Stimulated activated CD4-positive, alpha-beta T cell treated with anti-CD3 and anti-CD28 coated beads, TNF-alpha, amount 100 ng/mL, for 1 hour (primary cell): ENCODE data around the gene BCL7B.
"Not testable (repeated sequence)": the region's sequence is repeated elsewhere in the genome, so short reads cannot be mapped to it uniquely, and the experiment has no call there.

Experiments
- DNase-seq, 3 donors: peaks; one replicate each; pipeline ENCODE4 v3.0.0-alpha.2; 2020; ENCODE audit warnings: low read depth in 3 of 3, low spot score in 1 of 3

Gene BCL7B

GRCh38 chr7:73504017-73504416 is 53.5 kb downstream of the BCL7B start:
- DNase-seq = no peak

- DNase-seq = no peak
Observed at GRCh38 chr7:73503229-73503628, 54.3 kb downstream of the BCL7B start.

DNA sequence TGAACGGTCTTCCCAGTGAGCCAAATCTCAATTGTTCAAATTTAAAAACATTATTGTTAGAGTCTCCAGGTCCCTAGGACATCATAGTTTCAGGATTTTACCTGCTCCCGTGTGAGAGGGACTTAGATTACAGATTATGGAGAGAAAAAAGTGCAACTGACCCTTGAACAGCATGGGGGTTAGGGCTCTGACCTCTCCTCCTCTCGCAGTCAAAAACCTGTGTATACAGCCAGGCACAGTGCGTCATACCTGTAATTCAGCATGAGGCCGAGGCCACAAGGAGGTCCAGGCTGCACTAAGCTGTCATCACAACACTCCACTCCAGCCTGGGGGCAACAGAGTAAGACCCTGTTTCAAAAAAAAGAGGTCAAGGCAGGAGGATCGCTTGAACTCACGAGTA is 60.9 kb downstream of the BCL7B start:
- DNase-seq = no peak

DNA sequence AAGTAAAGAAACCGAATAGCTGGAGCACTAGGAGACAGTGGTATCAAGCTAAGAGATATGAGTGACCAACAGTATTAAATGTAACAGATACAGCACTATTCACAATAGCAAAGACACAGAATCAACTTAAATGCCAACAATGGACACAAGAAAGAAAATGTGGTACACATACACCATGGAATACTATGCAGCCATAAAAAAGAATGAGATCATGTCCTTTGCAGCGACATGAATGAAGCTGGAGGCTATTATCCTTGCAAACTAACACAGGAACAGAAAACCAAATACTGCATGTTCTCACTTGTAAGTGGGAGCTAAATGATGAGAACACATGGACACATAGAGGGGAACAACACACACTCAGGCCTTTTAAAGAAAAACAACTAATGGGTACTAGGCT is 62.0 kb downstream of the BCL7B start:
- not testable (repeated sequence) for DNase-seq

DNA sequence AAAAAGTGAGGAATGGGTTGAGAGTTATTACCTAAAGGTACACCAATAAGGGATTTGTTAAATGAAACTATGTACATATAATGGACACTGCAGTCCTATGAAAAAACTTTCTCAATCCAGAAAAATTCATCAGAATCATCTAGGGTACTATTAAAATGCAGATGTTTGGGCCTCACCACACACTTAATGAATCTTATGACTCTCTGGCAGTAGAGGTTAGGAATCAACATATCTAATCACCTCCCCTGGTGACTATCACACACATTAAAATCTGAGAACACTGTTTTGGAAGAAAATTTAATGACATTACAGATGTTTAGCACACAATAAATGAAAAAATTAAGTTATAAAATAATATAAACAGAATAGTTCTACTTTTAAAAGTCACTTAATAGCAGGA is 67.5 kb downstream of the BCL7B start:
- no peak for DNase-seq

GRCh38 chr7:73487486-73487885 is 70.0 kb downstream of the BCL7B start:
- DNase-seq = no peak
